HL-60 (cell line): ENCODE results near the gene GSTM1.
A peak's percentile ranks its signal among the peaks of the same experiment; 100 is the strongest.

ENCODE experiments used
- DNase-seq, 2 experiments: peaks; one replicate each; pipeline ENCODE4 v3.0.0-alpha.2; 2010 to 2020; ENCODE audit warnings: low read depth in 1 of 2, low spot score in 1 of 2
- H3K27ac ChIP-seq: fragments of 250-450 bp; sonication (Bioruptor Pico); replicated peaks from 2 replicates; pipeline ENCODE4 v1.5.1; 2020; ENCODE audit warnings: mild to moderate bottlenecking, moderate library complexity
- H3K27me3 ChIP-seq: fragments of 250-450 bp; sonication (Bioruptor Pico); 2 replicates; pipeline ENCODE4 v1.5.1; 2021; ENCODE audit warnings: mild to moderate bottlenecking, moderate library complexity; ENCODE audit not compliant: insufficient read depth, poor library complexity, severe bottlenecking
- H3K4me3 ChIP-seq: replicated peaks from 2 replicates; pipeline ENCODE4 v1.5.1; 2011; ENCODE audit warnings: mild to moderate bottlenecking, control low read depth, low read length; ENCODE audit not compliant: insufficient read depth
- CTCF ChIP-seq: IDR thresholded peaks from one replicate; pipeline ENCODE4 v1.5.1; 2011; ENCODE audit warnings: low read length, control low read depth, inconsistent platforms; ENCODE audit not compliant: insufficient read depth
- GABPA ChIP-seq: IDR thresholded peaks from 2 replicates; pipeline ENCODE4 v1.6.1; 2012; ENCODE audit warnings: low read depth
- POLR2AphosphoS5 ChIP-seq: IDR thresholded peaks from 2 replicates; pipeline ENCODE4 v1.6.1; 2012; ENCODE audit warnings: low read depth
- REST ChIP-seq: IDR thresholded peaks from 2 replicates; pipeline ENCODE4 v1.6.1; 2012; ENCODE audit warnings: low read depth; ENCODE audit not compliant: insufficient replicate concordance
- SPI1 ChIP-seq: IDR thresholded peaks from 2 replicates; pipeline ENCODE4 v1.6.1; 2012; ENCODE audit warnings: low read depth, mild to moderate bottlenecking, borderline replicate concordance

GSTM1 gene

GRCh38 chr1:109653306-109653705 lies 34.3 kb upstream of the GSTM1 start:
- Histone ChIP-seq H3K4me3 (no peak overlapping the region), H3K27me3 (no peaks in the 10 kb centered on the region), H3K27ac (no peak overlapping the region)
- no peak for DNase-seq
- TF ChIP-seq REST: no peak
- TF ChIP-seq CTCF: no peak
- TF ChIP-seq POLR2AphosphoS5: no peak

GRCh38 chr1:109654519-109654918 lies 33.1 kb upstream of the GSTM1 start:
- DNase-seq: no peak
- no peaks in the 10 kb centered on the region for H3K27me3 ChIP-seq
- H3K27ac ChIP-seq: no peak overlapping the region
- TF ChIP-seq POLR2AphosphoS5: no peak
- no peak for TF ChIP-seq GABPA
- TF ChIP-seq CTCF: no peak
- no peak for TF ChIP-seq SPI1
- TF ChIP-seq REST: no peak
- H3K4me3 ChIP-seq: no peak overlapping the region

- TF ChIP-seq SPI1 (no peak), REST (no peak), CTCF (no peak)
- H3K4me3 ChIP-seq: peak within 1 kb of the TSS; percentile 65
- H3K27ac ChIP-seq: peak within 1 kb of the TSS; percentile 40
- no peaks in the 10 kb centered on the region for H3K27me3 ChIP-seq
- DNase-seq: peak; percentile 79 to 88
Measured at GRCh38 chr1:109655615-109656519, 31.8 kb upstream of the GSTM1 start, which contains the start of gene GSTM4. GSTM4 (plus strand) TSS chr1:109656099; CDS start chr1:109656390, 291 bp downstream.
